Fibroblast of lung (primary cell): ENCODE data around the gene NTRK3.

Source experiments
- CTCF ChIP-seq, 2 donors: IDR thresholded peaks in 1 of 2; conservative IDR thresholded peaks in 1 of 2; 1 replicate in 1 of 2; 2 replicates in 1 of 2; pipeline ENCODE4 v1.5.1; 2011 to 2012; ENCODE audit warnings: low read length in 2 of 2, control low read depth in 1 of 2, inconsistent platforms in 1 of 2, low read depth in 1 of 2, mild to moderate bottlenecking in 1 of 2
- EZH2 ChIP-seq: IDR thresholded peaks from 2 replicates; pipeline ENCODE4 v1.5.1; 2012; ENCODE audit warnings: low read length, control low read depth, mild to moderate bottlenecking; ENCODE audit errors: missing control alignments

- TF ChIP-seq CTCF (conservative IDR thresholded peaks at IDR 0.05 in 1 of 2, IDR thresholded peaks at IDR 0.05 in 1 of 2; ENCODE audit: low read depth in 1 of 2, low read length in 2 of 2) (no peak), EZH2 (no peak)
These were observed 150.5 kb downstream of the NTRK3 start for GRCh38 chr15:88106074-88106473.
